Activated CD4-positive, alpha-beta T cell treated with anti-CD3 and anti-CD28 coated beads, Interleukin-2, amount 50 U/mL, for 24 hours (primary cell): ENCODE results near the gene RIOK3.

Experiments
- DNase-seq, 2 donors: peaks; one replicate each; pipeline ENCODE4 v3.0.0-alpha.2; 2020; ENCODE audit warnings: low read depth in 1 of 2, low spot score in 1 of 2

The RIOK3 gene

DNA sequence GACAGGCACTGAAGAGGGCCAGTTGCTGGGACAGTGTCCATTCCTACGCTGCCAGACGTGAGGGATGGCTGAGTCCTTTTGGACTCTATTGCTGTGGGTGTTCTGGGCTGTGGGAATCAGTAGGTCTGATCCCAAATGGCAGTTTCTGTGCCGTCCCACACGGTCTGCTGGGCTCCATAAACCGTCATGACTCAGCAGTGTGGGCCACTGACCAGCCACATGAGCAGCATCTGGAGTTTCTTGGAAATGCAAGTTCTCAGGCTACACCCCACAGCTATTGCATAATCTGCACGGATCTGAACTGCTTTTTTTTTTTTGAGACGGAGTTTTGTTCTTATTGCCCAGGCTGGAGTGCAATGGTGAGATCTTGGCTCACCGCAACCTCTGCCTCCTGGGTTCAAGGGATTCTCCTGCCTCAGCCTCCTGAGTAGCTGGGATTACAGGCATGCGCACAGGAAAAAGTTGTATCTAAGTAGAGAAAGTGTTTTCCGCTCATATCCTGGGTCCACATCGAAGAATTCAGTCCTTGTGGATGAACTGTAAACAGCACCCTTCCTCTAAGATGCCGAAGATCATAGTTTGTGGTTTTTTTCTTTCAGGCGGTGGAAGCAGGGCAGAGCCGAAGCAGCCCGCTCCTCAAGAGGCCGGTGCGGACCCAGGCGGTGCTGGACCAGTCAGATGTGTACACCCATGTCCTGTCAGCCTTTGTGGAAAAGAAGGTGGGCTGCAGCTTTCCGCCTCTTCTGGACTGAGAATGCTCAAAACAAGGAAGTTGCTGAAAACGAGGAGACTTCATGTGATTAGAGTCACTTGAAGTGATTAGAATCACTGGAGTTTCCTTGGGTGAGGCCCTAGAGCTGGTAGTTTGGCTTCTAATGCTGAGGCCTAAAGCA is 75.7 kb downstream of the RIOK3 start:
- no peak for DNase-seq

DNA sequence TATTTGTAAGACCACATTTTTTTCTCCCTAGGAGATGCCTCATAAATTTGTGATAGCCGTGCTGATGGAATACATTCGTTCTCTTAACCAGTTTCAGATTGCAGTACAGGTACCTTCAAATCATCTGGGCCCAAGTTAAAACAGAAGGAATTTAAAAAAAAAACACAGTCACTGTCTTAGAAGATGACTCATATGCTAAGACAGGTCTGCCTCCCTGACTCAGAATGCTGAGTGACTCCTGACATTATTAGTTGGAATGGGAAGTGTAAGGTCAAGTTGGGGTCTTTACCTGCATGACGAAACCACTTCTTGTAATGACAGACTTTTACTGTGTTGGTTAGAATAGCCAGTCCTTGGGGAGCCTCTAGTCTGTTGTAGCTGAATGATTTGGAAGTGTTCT is 76.5 kb downstream of the RIOK3 start:
- no peak for DNase-seq

DNA sequence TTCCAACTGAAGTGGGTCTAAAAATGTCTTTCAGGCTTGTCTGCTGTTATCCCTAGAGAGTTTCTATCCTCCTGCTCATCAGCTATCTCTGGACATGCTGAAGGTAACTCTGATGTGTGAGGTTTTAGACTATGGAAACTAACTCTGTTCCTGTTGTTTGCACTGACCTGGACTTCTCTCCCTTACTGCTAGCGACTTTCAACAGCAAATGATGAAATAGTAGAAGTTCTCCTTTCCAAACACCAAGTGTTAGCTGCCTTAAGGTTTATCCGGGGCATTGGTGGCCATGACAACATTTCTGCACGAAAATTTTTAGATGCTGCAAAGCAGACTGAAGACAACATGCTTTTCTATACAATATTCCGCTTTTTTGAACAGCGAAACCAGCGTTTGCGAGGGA is 77.1 kb downstream of the RIOK3 start:
- no peak for DNase-seq

DNA sequence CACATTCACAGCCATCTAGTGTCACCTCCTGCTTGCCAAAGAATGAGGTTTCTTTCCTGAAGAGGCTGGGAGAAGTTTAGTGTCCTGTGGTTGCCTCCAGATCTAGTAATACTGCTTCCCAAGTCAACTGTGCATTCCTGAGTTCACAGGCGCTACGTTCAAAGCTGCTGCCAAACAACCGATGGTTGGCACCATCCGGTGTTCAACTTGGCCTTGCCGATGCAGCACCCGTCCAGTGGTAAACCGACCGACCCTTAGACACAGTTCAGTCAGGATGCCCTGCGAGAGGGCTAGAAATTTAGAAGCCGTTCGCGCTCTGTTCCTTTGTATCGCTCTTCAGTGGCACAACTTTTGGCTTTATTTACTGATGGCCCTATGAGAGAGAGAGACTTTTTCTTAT is 78.8 kb downstream of the RIOK3 start:
- no peak for DNase-seq
